CD4-positive, alpha-beta T cell treated with Interferon gamma for 1 hour (primary cell): ENCODE measurements around the gene ZC3H12A.

Experiments
- DNase-seq: peaks from one replicate; pipeline ENCODE4 v3.0.0-alpha.2; 2020

The ZC3H12A gene

GRCh38 chr1:37474046-37474696, at the start of gene ZC3H12A:
ZC3H12A (plus strand) TSS chr1:37474580; CDS start chr1:37475497, 917 bp downstream.
- peak; percentile 94 for DNase-seq

DNA sequence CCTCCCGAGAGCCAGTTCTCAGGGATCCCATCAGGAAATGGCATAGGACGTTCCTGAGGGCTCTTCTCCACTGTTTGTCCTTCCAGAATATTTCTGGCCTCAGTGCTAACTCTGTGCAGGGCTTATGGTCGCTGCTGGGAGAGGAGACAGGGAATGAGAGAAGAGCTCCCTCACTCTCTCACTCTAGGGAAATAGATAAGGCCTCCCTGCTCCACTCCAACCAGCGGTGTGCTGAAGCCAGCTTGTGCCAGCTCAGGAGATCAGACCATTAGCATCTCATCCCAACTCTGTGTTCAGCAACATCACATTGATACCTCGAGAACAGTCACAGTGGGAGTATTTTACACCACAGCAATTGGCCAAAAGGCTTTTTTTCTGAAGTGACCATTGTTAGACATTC, 49.2 kb upstream of the ZC3H12A start:
- DNase-seq = no peak

- no peak for DNase-seq
Observed at GRCh38 chr1:37429029-37429428, 45.4 kb upstream of the ZC3H12A start.

GRCh38 chr1:37430103-37430985, 44.0 kb upstream of the ZC3H12A start:
- no peak for DNase-seq

- no peak for DNase-seq
Observed at GRCh38 chr1:37432716-37433115, 41.7 kb upstream of the ZC3H12A start.

GRCh38 chr1:37433171-37433570, 41.2 kb upstream of the ZC3H12A start:
- no peak for DNase-seq

DNA sequence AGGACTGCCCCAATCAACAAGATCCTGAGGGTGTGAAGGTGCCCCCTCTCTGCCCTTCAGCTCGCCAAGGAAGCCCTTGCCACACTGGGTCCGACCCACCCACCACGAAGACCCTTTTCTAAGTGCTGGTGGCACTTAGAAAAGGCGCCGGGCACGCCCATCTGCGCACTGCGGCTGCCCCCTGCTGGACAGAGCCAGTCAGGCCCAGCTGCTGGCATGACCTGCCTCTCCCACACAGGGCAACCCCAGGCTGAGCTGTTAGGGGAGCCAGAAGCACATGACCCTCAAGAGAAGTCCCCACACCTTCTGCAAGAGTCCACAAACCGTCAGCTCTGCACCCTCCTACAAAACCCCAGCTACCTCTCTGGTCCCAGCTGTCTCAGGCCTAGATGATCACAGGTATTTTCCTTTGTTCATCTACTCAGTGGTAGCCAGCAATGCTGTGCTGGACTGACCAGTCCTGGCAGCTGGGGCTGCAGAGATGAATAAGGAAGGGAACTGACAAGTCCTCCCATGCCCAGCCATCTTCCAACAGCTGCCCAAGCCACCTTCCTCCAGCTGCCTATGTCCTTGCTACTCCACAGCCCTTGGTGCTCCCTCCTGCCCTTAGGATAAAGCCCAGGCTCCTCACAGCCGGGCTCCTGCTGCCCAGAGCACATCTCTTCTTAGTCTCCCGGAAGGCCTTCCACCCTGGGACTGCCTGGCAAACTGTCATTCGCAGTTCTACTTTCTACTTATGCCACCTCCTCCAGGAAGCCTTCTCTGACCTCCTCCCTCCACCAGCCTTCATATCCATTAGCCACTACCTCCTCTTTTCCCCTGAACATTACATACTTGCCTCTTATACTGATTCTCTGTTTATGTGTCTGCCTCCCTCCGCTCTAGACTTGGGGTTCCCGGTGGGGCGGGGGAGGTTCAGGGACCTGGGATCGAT, 39.8 kb upstream of the ZC3H12A start:
- DNase-seq = peak; percentile 54

DNA sequence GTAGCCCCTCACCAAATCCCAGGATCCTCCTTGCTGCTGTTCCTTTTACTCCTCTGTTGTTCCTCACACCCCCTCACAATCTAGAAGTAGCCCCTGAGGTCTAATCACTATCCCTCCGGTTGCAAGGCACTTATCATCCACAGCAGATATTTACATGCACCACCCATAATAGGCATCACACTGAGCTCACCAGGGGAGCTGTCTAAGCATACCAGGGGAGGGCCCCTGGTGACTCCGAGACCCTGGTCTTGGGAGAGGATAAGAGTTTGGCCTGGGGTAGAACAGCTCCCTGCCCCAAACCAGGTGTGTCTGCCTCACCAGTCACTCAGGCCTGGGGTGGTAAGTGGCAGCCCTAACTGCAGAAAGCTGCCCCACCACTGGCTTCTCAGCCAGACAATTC, 37.3 kb upstream of the ZC3H12A start:
- no peak for DNase-seq

DNA sequence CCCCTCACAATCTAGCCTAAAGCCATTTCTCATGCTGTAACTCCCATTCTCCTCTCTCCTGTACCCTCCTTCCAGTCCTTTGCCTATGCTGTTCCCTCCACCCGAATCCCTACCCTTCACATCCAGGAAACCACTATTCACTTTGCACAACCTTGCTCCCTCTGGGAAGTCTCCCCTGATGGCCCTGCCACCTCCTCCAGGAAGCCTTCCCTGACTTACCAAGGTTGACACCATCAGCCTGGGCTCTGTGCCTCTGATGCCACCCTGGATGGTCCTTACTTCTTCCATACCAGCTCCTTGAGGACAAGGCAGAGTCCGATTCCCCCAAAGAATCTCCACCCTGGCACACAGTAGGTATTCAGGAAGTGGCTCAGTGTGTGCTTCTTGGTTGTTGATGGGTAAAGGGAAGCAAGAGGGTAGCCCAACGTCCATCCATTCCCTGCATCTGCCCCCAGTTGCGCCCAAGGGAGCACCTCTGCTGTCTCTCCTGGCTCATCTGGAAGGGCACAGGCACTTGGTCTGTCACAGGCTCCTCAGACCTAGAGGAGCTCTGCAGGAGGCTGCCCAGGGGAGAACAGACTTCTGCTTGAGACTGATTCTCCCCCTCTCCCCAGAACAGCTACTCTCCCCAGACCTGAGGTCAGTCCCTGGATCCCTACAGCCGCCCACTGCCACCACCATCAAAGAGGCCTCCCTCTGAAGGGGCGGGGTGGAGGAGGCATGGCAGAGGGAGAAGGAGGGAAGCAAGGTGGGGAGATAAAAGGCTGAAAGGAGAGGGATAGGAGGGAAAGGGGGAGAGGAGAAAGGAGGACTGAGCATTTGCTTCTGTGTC, 36.1 kb upstream of the ZC3H12A start:
- no peak for DNase-seq

- DNase-seq = no peak
Observed at GRCh38 chr1:37438869-37439343, 35.5 kb upstream of the ZC3H12A start.

DNA sequence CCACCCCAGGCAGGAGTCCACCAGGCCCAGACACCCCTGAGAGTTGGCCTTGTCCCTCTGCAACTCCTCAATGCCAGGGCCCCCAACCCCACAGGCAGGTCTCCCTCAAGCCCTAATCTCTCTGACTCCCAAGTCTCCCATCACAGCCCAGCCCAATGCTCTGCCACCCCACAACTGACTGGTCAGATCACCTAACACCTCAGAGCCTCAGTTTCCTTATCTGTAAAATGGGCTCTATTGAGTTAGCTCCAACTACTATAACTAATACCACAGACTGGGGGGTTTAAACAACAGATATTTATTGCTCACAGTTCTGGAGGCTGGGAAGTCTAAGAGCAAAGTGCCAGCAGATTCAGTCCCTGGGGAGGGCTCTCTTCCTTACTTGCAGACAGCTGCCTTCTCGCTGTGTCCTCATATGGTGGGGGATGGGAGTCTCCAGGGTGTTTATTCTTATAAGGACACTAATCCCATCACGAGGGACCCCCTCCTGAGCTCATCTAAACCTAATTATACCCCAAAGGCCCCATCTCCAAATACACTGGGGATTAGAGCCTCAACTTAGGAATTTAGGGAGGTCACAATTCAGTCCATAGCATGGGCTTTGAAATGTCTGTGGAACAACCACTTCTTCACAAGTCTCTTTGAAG, 34.9 kb upstream of the ZC3H12A start:
- no peak for DNase-seq

DNA sequence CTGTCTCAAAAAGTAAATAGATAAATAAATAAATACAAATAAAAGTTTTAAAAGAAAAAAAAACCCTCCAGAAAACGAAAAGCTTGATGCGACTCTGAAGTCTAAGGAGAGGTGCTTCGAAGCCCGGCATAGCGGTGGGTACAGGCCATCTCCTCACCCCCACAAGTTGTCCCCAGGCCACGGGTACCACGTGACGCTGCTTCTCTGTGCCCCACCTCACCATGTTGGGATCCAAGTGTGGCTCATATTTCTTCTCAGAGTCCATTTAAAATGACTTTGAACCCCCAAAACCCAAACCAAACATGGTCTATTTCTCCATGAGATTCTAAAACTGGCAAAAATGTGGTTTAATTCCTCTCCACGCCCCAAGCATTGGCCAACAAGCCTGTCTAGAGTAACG, 32.9 kb upstream of the ZC3H12A start:
- DNase-seq = no peak

- no peak for DNase-seq
Observed at GRCh38 chr1:37442139-37442538, 32.2 kb upstream of the ZC3H12A start.

GRCh38 chr1:37442644-37443043, 31.7 kb upstream of the ZC3H12A start:
- DNase-seq = no peak

- no peak for DNase-seq
Observed at GRCh38 chr1:37446874-37447273, 27.5 kb upstream of the ZC3H12A start.

GRCh38 chr1:37448185-37448584, 26.2 kb upstream of the ZC3H12A start:
- DNase-seq = no peak

DNA sequence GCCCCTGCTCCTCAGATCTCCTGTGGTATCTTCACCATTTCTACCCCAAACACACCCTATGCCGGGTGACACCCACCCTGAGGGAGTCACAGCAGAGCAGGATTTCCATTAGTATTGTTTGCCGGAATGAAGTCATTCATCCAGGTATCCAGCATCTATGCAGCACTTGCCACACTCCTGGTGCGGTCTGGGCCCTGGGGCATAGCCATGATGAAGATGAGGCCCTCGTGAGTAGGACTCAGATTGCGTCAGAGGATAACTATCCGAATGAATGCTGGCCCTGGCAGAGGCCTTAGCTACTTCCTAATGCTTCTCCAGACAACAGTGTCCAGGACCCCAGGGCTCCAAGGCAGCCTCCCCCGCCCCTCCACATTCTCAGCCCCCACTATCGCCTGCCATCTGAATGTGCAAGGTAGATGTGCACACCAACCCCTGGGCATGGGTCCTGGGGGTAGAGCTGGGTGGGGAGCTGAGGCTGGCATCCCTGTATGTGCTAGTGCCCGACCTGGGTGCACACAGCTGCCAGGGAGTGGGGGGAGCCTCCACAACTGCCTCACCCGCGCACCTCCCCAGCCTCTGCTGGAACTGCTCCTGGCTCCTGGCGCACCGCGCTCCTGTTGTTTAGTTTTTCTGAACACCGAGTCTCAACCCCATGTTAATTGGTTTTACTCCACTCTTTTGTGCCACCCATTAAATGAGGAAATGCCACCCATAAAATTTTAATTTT, 25.5 kb upstream of the ZC3H12A start:
- no peak for DNase-seq

GRCh38 chr1:37449936-37450335, 24.4 kb upstream of the ZC3H12A start:
- peak; percentile 41 for DNase-seq

DNA sequence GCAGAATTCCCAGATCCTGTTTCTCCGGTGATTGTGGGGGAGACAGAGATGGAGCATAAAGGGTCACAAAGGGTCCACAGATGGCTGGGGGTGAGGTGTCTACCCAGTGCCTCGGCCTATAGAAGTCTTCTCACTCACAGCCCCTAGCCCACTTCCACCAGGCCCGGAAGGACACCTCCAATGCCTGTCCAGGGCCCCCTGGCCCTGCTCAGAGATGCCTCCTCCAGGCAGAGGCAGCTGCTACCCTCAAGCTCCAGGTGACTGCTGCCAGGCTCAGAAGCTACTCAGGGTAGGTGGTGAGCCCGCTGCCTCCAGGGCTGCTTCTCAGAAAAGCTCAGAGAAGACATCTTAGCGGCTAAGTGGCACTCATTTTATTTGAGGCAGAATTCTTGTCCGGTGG, 22.0 kb upstream of the ZC3H12A start:
- no peak for DNase-seq

GRCh38 chr1:37453647-37454046, 20.7 kb upstream of the ZC3H12A start:
- no peak for DNase-seq

GRCh38 chr1:37455516-37455915, 18.9 kb upstream of the ZC3H12A start:
- DNase-seq = no peak
